ENCODE measurements around the gene DQX1.
"Not testable (repeated sequence)": the region's sequence is repeated elsewhere in the genome, so short reads cannot be mapped to it uniquely, and the experiment has no call there.

The DQX1 gene, protein sequence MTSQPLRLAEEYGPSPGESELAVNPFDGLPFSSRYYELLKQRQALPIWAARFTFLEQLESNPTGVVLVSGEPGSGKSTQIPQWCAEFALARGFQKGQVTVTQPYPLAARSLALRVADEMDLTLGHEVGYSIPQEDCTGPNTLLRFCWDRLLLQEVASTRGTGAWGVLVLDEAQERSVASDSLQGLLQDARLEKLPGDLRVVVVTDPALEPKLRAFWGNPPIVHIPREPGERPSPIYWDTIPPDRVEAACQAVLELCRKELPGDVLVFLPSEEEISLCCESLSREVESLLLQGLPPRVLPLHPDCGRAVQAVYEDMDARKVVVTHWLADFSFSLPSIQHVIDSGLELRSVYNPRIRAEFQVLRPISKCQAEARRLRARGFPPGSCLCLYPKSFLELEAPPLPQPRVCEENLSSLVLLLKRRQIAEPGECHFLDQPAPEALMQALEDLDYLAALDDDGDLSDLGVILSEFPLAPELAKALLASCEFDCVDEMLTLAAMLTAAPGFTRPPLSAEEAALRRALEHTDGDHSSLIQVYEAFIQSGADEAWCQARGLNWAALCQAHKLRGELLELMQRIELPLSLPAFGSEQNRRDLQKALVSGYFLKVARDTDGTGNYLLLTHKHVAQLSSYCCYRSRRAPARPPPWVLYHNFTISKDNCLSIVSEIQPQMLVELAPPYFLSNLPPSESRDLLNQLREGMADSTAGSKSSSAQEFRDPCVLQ

DNA sequence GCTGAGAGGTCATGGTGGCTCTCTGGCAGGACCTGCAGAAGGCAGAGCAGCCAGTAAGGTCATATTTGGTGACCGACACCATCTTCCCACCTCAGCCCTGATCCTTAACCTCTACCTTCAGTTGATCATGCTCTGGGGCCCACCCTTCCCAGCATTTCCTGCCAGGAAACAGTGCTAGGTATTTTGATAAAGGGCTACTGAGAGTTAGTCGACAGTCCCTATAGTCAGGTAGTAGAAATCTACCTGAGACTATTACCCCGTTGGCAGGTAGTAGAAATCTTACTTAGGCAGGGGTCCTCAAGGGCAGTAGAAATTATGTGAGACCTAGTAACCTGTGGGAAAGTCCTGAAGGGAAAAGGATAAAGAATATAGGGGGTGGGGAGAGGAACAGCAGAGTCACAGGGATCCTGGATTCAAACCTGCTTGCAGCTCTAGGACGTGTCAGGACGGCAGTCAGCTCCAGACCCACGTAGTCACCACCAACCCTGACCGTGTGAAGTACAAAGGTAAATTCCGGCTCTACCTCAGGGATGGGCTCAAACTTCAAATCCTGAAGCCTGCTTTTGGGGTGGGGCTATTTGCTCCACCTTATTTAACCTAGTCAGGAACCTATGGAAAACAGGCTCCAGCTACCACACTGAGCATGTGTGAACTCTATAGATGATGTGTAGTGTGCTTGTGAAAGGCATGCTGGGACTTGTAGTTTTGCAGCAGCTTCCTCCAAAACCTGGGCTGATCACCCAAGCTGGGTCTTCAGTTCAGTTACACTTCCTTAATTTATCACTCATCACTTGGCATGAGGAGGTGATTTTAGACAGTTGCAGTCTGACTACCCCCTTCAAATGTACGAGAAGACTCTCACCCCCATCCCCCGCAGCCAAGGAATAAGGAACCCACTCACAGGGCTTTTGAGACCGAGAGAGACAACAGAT is at the start of gene DQX1:
DQX1 (minus strand) TSS at position 515 of the 932 bp plus-strand sequence; CDS start at position 13, 502 bp downstream.
- Histone ChIP-seq H3K4me3 (no peak within 1 kb of the TSS), H3K27me3 (ENCODE audit: low read depth) (no peaks in the 10 kb centered on the region), H3K36me3 (replicated peaks) (peaks cover 31% of the 10 kb centered on the region), H3K4me1 (peaks cover 9% of the 10 kb centered on the region), H3K9me3 (no peaks in the 10 kb centered on the region)
- no peak for DNase-seq (ENCODE audit: low spot score in 2 of 2)
- in situ Hi-C loops (cut with MboI; ENCODE audit: low sequenced_read_pairs), result no loop called here

- H3K9me3 ChIP-seq, result no peaks in the 10 kb centered on the region
- no peak for DNase-seq (ENCODE audit: low spot score in 2 of 2)
- no peaks in the 10 kb centered on the region for H3K36me3 ChIP-seq (replicated peaks)
- in situ Hi-C loops (cut with MboI; ENCODE audit: low sequenced_read_pairs), result loop anchor here (5.0 kb wide), 1 partner anchor 88 kb away; no protein-coding TSS in a partner anchor
- H3K4me1 ChIP-seq, result no peaks in the 10 kb centered on the region
- no peaks in the 10 kb centered on the region for H3K27me3 ChIP-seq (ENCODE audit: low read depth)
- H3K4me3 ChIP-seq, result no peak overlapping the region
Observed at GRCh38 chr2:74575320-74575719, 49.3 kb upstream of the DQX1 start.

GRCh38 chr2:74573747-74574562 is 47.9 kb upstream of the DQX1 start:
- Histone ChIP-seq H3K4me3 (no peak overlapping the region), H3K27me3 (ENCODE audit: low read depth) (no peaks in the 10 kb centered on the region), H3K36me3 (replicated peaks) (no peaks in the 10 kb centered on the region), H3K9me3 (no peaks in the 10 kb centered on the region), H3K4me1 (no peaks in the 10 kb centered on the region)
- in situ Hi-C loops (cut with MboI; ENCODE audit: low sequenced_read_pairs), result no loop called here
- DNase-seq (ENCODE audit: low spot score in 2 of 2), result no peak

DNA sequence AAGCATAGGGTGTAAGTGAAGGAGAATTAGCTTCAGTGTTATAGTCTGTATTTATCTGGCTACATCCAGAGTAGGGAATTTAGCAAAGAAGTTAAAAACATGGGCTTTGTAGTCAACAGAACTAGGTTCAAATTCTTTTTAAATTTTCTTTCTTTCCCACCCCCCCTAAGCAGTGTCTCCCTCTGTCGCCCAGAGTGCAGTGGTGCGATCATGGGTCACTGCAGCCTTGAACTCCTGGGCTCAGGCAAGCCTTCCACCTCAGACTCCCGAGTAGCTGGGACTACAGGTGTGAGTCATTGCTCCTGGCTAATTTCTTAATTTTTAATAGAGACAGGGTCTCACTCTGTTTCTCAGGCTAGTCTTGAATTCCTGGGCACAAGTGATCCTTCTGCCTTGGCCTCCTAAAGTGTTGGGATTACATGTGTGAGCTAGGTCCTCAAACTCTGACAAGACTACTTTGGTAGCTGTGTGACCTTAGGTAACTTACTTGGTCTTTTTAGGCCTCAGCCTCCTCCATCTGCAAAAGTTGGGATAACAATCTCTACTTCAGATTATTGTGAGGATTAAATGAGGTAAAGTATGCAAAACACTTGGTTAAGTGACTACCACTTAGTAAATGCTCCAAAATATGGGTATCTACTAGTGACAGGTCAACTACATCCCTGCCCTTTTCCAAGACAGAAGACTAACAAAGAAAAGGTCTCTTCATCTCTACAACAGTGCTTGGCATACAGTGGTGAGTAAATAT is 46.3 kb upstream of the DQX1 start:
- no peaks in the 10 kb centered on the region for H3K27me3 ChIP-seq (ENCODE audit: low read depth)
- DNase-seq (ENCODE audit: low spot score in 2 of 2), result no peak
- in situ Hi-C loops (cut with MboI; ENCODE audit: low sequenced_read_pairs), result no loop called here
- H3K4me3 ChIP-seq, result no peak overlapping the region
- H3K9me3 ChIP-seq, result no peaks in the 10 kb centered on the region
- H3K36me3 ChIP-seq (replicated peaks), result no peaks in the 10 kb centered on the region
- no peaks in the 10 kb centered on the region for H3K4me1 ChIP-seq

DNA sequence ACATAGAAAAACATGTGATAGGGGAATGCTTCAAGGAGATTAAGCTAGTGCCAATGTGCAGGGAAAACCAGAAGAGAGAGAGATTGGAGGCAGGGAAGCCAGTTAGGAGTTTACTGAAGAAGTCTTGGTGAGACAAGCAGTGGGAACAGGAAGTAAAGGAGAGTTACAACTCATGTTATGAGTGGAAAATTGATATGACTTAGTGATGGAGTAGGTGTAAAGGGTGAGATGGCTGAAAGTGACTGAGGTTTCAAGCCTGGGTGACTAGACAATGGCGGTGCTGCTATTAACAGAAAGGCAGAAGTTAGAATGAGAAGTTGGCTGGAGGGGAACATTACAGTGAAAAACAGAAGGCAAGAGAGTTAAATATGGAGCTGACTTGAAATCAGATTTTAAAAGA is 45.0 kb upstream of the DQX1 start:
- H3K4me1 ChIP-seq, result no peaks in the 10 kb centered on the region
- no peak for DNase-seq (ENCODE audit: low spot score in 2 of 2)
- no peaks in the 10 kb centered on the region for H3K36me3 ChIP-seq (replicated peaks)
- no peaks in the 10 kb centered on the region for H3K9me3 ChIP-seq
- H3K4me3 ChIP-seq, result no peak overlapping the region
- H3K27me3 ChIP-seq (ENCODE audit: low read depth), result no peaks in the 10 kb centered on the region
- in situ Hi-C loops (cut with MboI; ENCODE audit: low sequenced_read_pairs), result no loop called here

GRCh38 chr2:74569686-74570085 is 43.7 kb upstream of the DQX1 start:
- Histone ChIP-seq H3K9me3 (no peaks in the 10 kb centered on the region), H3K27me3 (ENCODE audit: low read depth) (no peaks in the 10 kb centered on the region), H3K36me3 (replicated peaks) (no peaks in the 10 kb centered on the region), H3K4me1 (no peaks in the 10 kb centered on the region), H3K4me3 (no peak overlapping the region)
- in situ Hi-C loops (cut with MboI; ENCODE audit: low sequenced_read_pairs), result no loop called here
- no peak for DNase-seq (ENCODE audit: low spot score in 2 of 2)

GRCh38 chr2:74567881-74568280 is 41.9 kb upstream of the DQX1 start:
- DNase-seq (ENCODE audit: low spot score in 2 of 2), result no peak
- H3K36me3 ChIP-seq (replicated peaks), result no peaks in the 10 kb centered on the region
- in situ Hi-C loops (cut with MboI; ENCODE audit: low sequenced_read_pairs), result no loop called here
- H3K9me3 ChIP-seq, result no peaks in the 10 kb centered on the region
- no peaks in the 10 kb centered on the region for H3K27me3 ChIP-seq (ENCODE audit: low read depth)
- no peak overlapping the region for H3K4me3 ChIP-seq
- no peaks in the 10 kb centered on the region for H3K4me1 ChIP-seq

DNA sequence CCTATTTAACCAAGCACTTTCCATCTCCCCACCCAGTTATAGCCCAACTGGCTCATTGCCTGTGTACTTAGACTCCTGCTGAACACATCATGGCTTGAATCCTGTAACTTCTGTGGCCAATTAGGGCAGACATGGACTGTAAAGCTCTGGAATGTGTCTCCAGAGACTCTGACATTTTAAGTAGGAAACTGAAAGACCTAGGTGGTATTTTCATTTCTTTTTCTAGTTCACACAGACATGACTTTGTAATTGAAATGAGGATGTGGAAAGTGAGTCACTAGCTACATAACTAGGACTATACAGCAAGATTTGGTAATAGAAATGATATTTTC is 40.7 kb upstream of the DQX1 start:
- Histone ChIP-seq H3K4me1 (no peaks in the 10 kb centered on the region), H3K9me3 (no peaks in the 10 kb centered on the region), H3K36me3 (replicated peaks) (no peaks in the 10 kb centered on the region), H3K4me3 (no peak overlapping the region), H3K27me3 (ENCODE audit: low read depth) (no peaks in the 10 kb centered on the region; the same call in 1 of the 2 replicates)
- no peak for DNase-seq (ENCODE audit: low spot score in 2 of 2)
- in situ Hi-C loops (cut with MboI; ENCODE audit: low sequenced_read_pairs), result no loop called here

- DNase-seq (ENCODE audit: low spot score in 2 of 2), result no peak
- Histone ChIP-seq H3K4me3 (no peak overlapping the region), H3K9me3 (no peaks in the 10 kb centered on the region), H3K4me1 (no peaks in the 10 kb centered on the region), H3K27me3 (ENCODE audit: low read depth) (peaks cover 5% of the 10 kb centered on the region; the same call in 1 of the 2 replicates), H3K36me3 (replicated peaks) (no peaks in the 10 kb centered on the region)
- in situ Hi-C loops (cut with MboI; ENCODE audit: low sequenced_read_pairs), result no loop called here
Observed at GRCh38 chr2:74566076-74566753, 40.2 kb upstream of the DQX1 start.

DNA sequence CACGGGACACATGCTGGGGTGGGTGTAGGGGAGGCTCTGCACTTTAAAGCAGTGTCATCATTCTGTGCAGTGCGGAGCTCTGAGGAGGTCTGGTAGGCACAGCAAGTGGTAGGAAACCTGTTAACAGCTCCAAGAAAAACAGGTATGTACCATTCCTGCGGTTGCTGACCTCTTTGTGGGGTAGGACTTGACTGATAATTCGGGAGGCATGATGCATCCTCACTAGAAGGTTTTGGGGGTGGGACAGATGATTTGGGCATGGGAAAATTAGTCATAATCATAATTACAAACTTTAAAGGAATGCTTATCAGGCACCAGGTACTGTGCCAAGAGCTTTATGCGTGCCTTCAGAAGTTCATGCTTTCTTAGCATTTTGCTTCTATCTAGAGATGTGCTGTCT is 38.2 kb upstream of the DQX1 start:
- H3K4me1 ChIP-seq, result no peaks in the 10 kb centered on the region

GRCh38 chr2:74562126-74562775 is 36.2 kb upstream of the DQX1 start:
- Histone ChIP-seq H3K27me3 (ENCODE audit: low read depth) (peaks cover 9% of the 10 kb centered on the region; the same call in 1 of the 2 replicates), H3K4me3 (no peak overlapping the region), H3K36me3 (replicated peaks) (no peaks in the 10 kb centered on the region), H3K4me1 (no peaks in the 10 kb centered on the region), H3K9me3 (no peaks in the 10 kb centered on the region)
- DNase-seq (ENCODE audit: low spot score in 2 of 2), result no peak
- in situ Hi-C loops (cut with MboI; ENCODE audit: low sequenced_read_pairs), result no loop called here

More for the DNA sequence above, 38.2 kb upstream of the DQX1 start:
- DNase-seq (ENCODE audit: low spot score in 2 of 2), result no peak
- peaks cover 9% of the 10 kb centered on the region; the same call in 1 of the 2 replicates for H3K27me3 ChIP-seq (ENCODE audit: low read depth)
- H3K36me3 ChIP-seq (replicated peaks), result no peaks in the 10 kb centered on the region
- in situ Hi-C loops (cut with MboI; ENCODE audit: low sequenced_read_pairs), result no loop called here
- H3K4me3 ChIP-seq, result no peak overlapping the region
- H3K9me3 ChIP-seq, result no peaks in the 10 kb centered on the region

DNA sequence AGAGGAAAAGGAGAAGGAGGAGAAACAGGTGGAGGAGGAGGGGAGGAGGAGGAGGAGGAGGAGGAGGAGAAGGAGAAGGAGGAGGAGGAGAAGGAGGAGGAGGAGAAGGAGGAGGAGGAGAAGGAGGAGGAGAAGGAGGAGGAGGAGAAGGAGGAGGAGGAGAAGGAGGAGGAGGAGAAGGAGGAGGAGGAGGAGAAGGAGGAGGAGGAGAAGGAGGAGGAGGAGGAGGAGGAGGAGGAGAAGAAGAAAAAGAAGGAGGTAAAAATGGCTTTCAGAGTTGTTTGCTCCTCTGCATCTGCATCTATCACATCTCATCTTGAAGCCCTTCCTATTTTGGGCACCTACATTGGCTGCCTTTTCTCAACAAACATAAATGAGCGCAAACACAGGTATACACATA is 35.0 kb upstream of the DQX1 start:
- H3K9me3 ChIP-seq; in situ Hi-C loops (cut with MboI; ENCODE audit: low sequenced_read_pairs); H3K36me3 ChIP-seq (replicated peaks); DNase-seq (ENCODE audit: low spot score in 2 of 2); H3K27me3 ChIP-seq (ENCODE audit: low read depth); H3K4me1 ChIP-seq; H3K4me3 ChIP-seq: not testable (repeated sequence)

Measured in HAP-1 (cell line).